Liver (tissue), 3 donors: ENCODE measurements around the gene TNFRSF6B.

Source experiments
- CTCF ChIP-seq: fragments of 150-350 bp; IDR thresholded peaks from 2 replicates; pipeline ENCODE4 v1.5.1; 2017; ENCODE audit warnings: improper control_type of control experiment, low read depth, low read length; ENCODE audit not compliant: missing input control
- GABPA ChIP-seq, 2 donors: IDR thresholded peaks in 1 of 2; conservative IDR thresholded peaks in 1 of 2; 2 replicates each; pipeline ENCODE4 v1.6.1; 2016; ENCODE audit warnings: antibody characterized with exemption in 2 of 2, mild to moderate bottlenecking in 1 of 2, moderate library complexity in 1 of 2
- donor health status: healthy.
- donor health status: healthy.

- no peak for TF ChIP-seq CTCF
- no peak for TF ChIP-seq GABPA (IDR thresholded peaks at IDR 0.05 in 1 of 2, conservative IDR thresholded peaks at IDR 0.05 in 1 of 2)
Observed at GRCh38 chr20:63703471-63703975, 7.1 kb downstream of the TNFRSF6B start.
